ENCODE data around the gene PAN3. TPM values are rescaled to one million over a fixed set of nuclear protein-coding genes. Genes with fewer than 3 reads are reported as not detected.
A peak's percentile ranks its signal among the peaks of the same experiment; 100 is the strongest.

The PAN3 gene
- total RNA-seq, 1 experiment from 2014 or later: 24.8 TPM

GRCh38 chr13:28094306-28094705 is 44.0 kb upstream of the PAN3 start:
- no peaks in the 10 kb centered on the region for H3K4me1 Mint-ChIP-seq (ENCODE audit: low read depth, unreplicated experiment)
- no peak for TF ChIP-seq CTCF (IDR thresholded peaks at IDR 0.05; ENCODE audit: unreplicated experiment)
- no peak for DNase-seq
- no peak overlapping the region for H3K4me3 Mint-ChIP-seq (ENCODE audit: low read depth, unreplicated experiment)
- CTCF ChIA-PET: no interaction called here
- no peaks in the 10 kb centered on the region for H3K36me3 Mint-ChIP-seq (ENCODE audit: insufficient read depth, unreplicated experiment)
- H3K9me3 Mint-ChIP-seq (ENCODE audit: low read depth, unreplicated experiment): no peaks in the 10 kb centered on the region
- intact Hi-C loops (cut with micrococcal nuclease; ENCODE audit: unreplicated experiment): no loop called here
- BruUV-seq (replicated peaks): no TSS peak
- H3K27ac Mint-ChIP-seq (ENCODE audit: unreplicated experiment): no peak overlapping the region
- peaks cover 47% of the 10 kb centered on the region for H3K27me3 Mint-ChIP-seq (ENCODE audit: unreplicated experiment)

- Mint-ChIP-seq H3K4me3 (ENCODE audit: low read depth, unreplicated experiment) (no peak overlapping the region), H3K27me3 (ENCODE audit: unreplicated experiment) (peaks cover 53% of the 10 kb centered on the region), H3K27ac (ENCODE audit: unreplicated experiment) (no peak overlapping the region), H3K36me3 (ENCODE audit: insufficient read depth, unreplicated experiment) (peaks cover 5% of the 10 kb centered on the region), H3K9me3 (ENCODE audit: low read depth, unreplicated experiment) (no peaks in the 10 kb centered on the region), H3K4me1 (ENCODE audit: low read depth, unreplicated experiment) (no peaks in the 10 kb centered on the region)
- no peak for TF ChIP-seq CTCF (IDR thresholded peaks at IDR 0.05; ENCODE audit: unreplicated experiment)
- BruUV-seq (replicated peaks): no TSS peak
- no peak for DNase-seq
- intact Hi-C loops (cut with micrococcal nuclease; ENCODE audit: unreplicated experiment): no loop called here
- CTCF ChIA-PET: no interaction called here
Observed at GRCh38 chr13:28097503-28097902, 40.8 kb upstream of the PAN3 start.

GRCh38 chr13:28099396-28100149 is 38.8 kb upstream of the PAN3 start:
- intact Hi-C loops (cut with micrococcal nuclease; ENCODE audit: unreplicated experiment): no loop called here
- no peak for DNase-seq
- H3K36me3 Mint-ChIP-seq (ENCODE audit: insufficient read depth, unreplicated experiment): peaks cover 5% of the 10 kb centered on the region

More at GRCh38 chr13:28099396-28100149, 38.8 kb upstream of the PAN3 start:
- H3K27me3 Mint-ChIP-seq (ENCODE audit: unreplicated experiment): peaks cover 43% of the 10 kb centered on the region
- H3K27ac Mint-ChIP-seq (ENCODE audit: unreplicated experiment): no peak overlapping the region
- H3K4me1 Mint-ChIP-seq (ENCODE audit: low read depth, unreplicated experiment): no peaks in the 10 kb centered on the region
- CTCF ChIA-PET: interaction anchor here (0.5 to 0.6 kb wide), 2 partner anchors 195 to 269 kb away, joined by 3 to 4 read pairs; no protein-coding TSS in a partner anchor
- H3K9me3 Mint-ChIP-seq (ENCODE audit: low read depth, unreplicated experiment): no peaks in the 10 kb centered on the region
- no peak for TF ChIP-seq CTCF (IDR thresholded peaks at IDR 0.05; ENCODE audit: unreplicated experiment)
- BruUV-seq (replicated peaks): no TSS peak
- peak overlapping the region; percentile 45 for H3K4me3 Mint-ChIP-seq (ENCODE audit: low read depth, unreplicated experiment)

Measured in Calu3 (cell line).